ENCODE data around the gene ADGRL2. TPM values are rescaled to one million over a fixed set of nuclear protein-coding genes. Genes with fewer than 3 reads are reported as not detected.

Gene ADGRL2
- polyA plus RNA-seq, 1 of the 3 experiments (the other 2 are of a cell fraction), result 40.3 TPM

GRCh38 chr1:81833722-81834121 lies 33.0 kb downstream of the ADGRL2 start:
- no peak for TF ChIP-seq RCOR1 (IDR thresholded peaks at IDR 0.05; ENCODE audit: low read length)
- TF ChIP-seq USF2 (IDR thresholded peaks at IDR 0.05; ENCODE audit: borderline replicate concordance, low read depth, low read length), result no peak
- no peak for TF ChIP-seq TAF1 (IDR thresholded peaks at IDR 0.05; ENCODE audit: borderline replicate concordance, low read depth, low read length)
- no peak for TF ChIP-seq ELF1 (IDR thresholded peaks at IDR 0.05)
- no peak for TF ChIP-seq TEAD4 (IDR thresholded peaks at IDR 0.05; ENCODE audit: borderline replicate concordance, insufficient read depth)
- no peak for TF ChIP-seq IRF3 (IDR thresholded peaks at IDR 0.05; ENCODE audit: low read depth, low read length)
- no peak for TF ChIP-seq MXI1 (IDR thresholded peaks at IDR 0.05; ENCODE audit: low read depth, low read length)
- no peak for TF ChIP-seq SIN3A (IDR thresholded peaks at IDR 0.05; ENCODE audit: borderline replicate concordance, low read depth, low read length)
- TF ChIP-seq FOXM1 (IDR thresholded peaks at IDR 0.05; ENCODE audit: low read depth), result no peak
- no peak for TF ChIP-seq PBX3 (IDR thresholded peaks at IDR 0.05)
- no peak for TF ChIP-seq RAD21 (IDR thresholded peaks at IDR 0.05; ENCODE audit: low read length)
- no peak for TF ChIP-seq YY1 (IDR thresholded peaks at IDR 0.05; ENCODE audit: low read depth)
- TF ChIP-seq EZH2phosphoT487 (IDR thresholded peaks at IDR 0.05; ENCODE audit: borderline replicate concordance, low read depth), result no peak
- no peak for TF ChIP-seq TCF12 (IDR thresholded peaks at IDR 0.05)
- TF ChIP-seq RFX5 (IDR thresholded peaks at IDR 0.05; ENCODE audit: low read length), result no peak
- ChIA-PET CTCF (interaction anchor here (0.9 to 1.6 kb wide), 2 partner anchors 21 to 527 kb away, joined by 3 read pairs; no protein-coding TSS in a partner anchor), POLR2A (no interaction called here)
- DNase-seq, result no peak
- Histone ChIP-seq H2AFZ (ENCODE audit: low read depth) (no peak overlapping the region), H3K79me2 (ENCODE audit: insufficient read depth) (peaks cover 89% of the 10 kb centered on the region), H3K27ac (ENCODE audit: low read depth in 2 of 2, low read length in 1 of 2) (no peak overlapping the region), H4K20me1 (ENCODE audit: insufficient read depth) (peaks cover 56% of the 10 kb centered on the region; the same call in 1 of the 2 replicates), H3K4me1 (ENCODE audit: control insufficient read depth in 1 of 2, insufficient read depth in 2 of 2, low read depth in 1 of 2, low read length in 1 of 2) (peaks cover 21 to 38% of the 10 kb centered on the region in 2 experiments), H3K9ac (no peak overlapping the region), H3K9me3 (no peaks in the 10 kb centered on the region), H3K4me3 (ENCODE audit: low read depth in 2 of 2, low read length in 1 of 2) (no peak overlapping the region), H3K27me3 (ENCODE audit: insufficient read depth) (no peaks in the 10 kb centered on the region), H3K9me2 (no peaks in the 10 kb centered on the region; the same call in 1 of the 2 replicates), H3F3A (replicated peaks; ENCODE audit: insufficient read depth) (peaks cover 13% of the 10 kb centered on the region), H3K4me2 (no peak overlapping the region), H3K36me3 (replicated peaks in 1 of 2; ENCODE audit: control insufficient read depth in 1 of 2, insufficient read depth in 2 of 2, low read length in 1 of 2) (peaks cover 1 to 3% of the 10 kb centered on the region in 2 experiments)
- 77% methylated on average over 4 of the region's 4 CpGs for WGBS (ENCODE audit: low lambda C conversion rate)

GRCh38 chr1:81834268-81834667 lies 33.5 kb downstream of the ADGRL2 start:
- Histone ChIP-seq H3K36me3 (replicated peaks in 1 of 2; ENCODE audit: control insufficient read depth in 1 of 2, insufficient read depth in 2 of 2, low read length in 1 of 2) (peaks cover 4 to 9% of the 10 kb centered on the region in 2 experiments), H3F3A (replicated peaks; ENCODE audit: insufficient read depth) (peaks cover 13% of the 10 kb centered on the region), H3K9me3 (no peaks in the 10 kb centered on the region), H3K4me3 (ENCODE audit: low read depth in 2 of 2, low read length in 1 of 2) (no peak overlapping the region), H3K9ac (no peak overlapping the region), H3K4me1 (ENCODE audit: control insufficient read depth in 1 of 2, insufficient read depth in 2 of 2, low read depth in 1 of 2, low read length in 1 of 2) (peaks cover 21 to 38% of the 10 kb centered on the region in 2 experiments), H3K27ac (ENCODE audit: low read depth in 2 of 2, low read length in 1 of 2) (no peak overlapping the region), H2AFZ (ENCODE audit: low read depth) (no peak overlapping the region), H3K4me2 (no peak overlapping the region), H3K27me3 (ENCODE audit: insufficient read depth) (no peaks in the 10 kb centered on the region), H4K20me1 (ENCODE audit: insufficient read depth) (peaks cover 55% of the 10 kb centered on the region; the same call in 1 of the 2 replicates), H3K9me2 (no peaks in the 10 kb centered on the region; the same call in 1 of the 2 replicates), H3K79me2 (ENCODE audit: insufficient read depth) (peaks cover 90% of the 10 kb centered on the region)
- ChIA-PET POLR2A (no interaction called here), CTCF (interaction anchor here (0.9 to 1.6 kb wide), 2 partner anchors 22 to 528 kb away, joined by 3 read pairs; no protein-coding TSS in a partner anchor)
- 78% methylated on average over 2 of the region's 2 CpGs for WGBS (ENCODE audit: low lambda C conversion rate)
- DNase-seq, result no peak
- TF ChIP-seq MAX (IDR thresholded peaks at IDR 0.05; ENCODE audit: low read depth), result no peak
- TF ChIP-seq FOXJ3 (CRISPR knock-in tag; IDR thresholded peaks at IDR 0.05), result no peak
- no peak for TF ChIP-seq EP300 (IDR thresholded peaks at IDR 0.05; ENCODE audit: borderline replicate concordance in 1 of 2, low read depth in 1 of 2, low read length in 1 of 2)
- TF ChIP-seq CHD2 (IDR thresholded peaks at IDR 0.05; ENCODE audit: low read length, partially characterized antibody), result no peak
- TF ChIP-seq ZBTB33 (IDR thresholded peaks at IDR 0.05; ENCODE audit: borderline replicate concordance, low read depth), result no peak
- TF ChIP-seq EZH2phosphoT487 (IDR thresholded peaks at IDR 0.05; ENCODE audit: borderline replicate concordance, low read depth), result no peak
- TF ChIP-seq RXRA (IDR thresholded peaks at IDR 0.05; ENCODE audit: borderline replicate concordance, low read depth), result no peak

All from SK-N-SH (cell line).